GM12878 (cell line): ENCODE measurements around the gene ZBTB18. TPM values are rescaled to one million over a fixed set of nuclear protein-coding genes. Genes with fewer than 3 reads are reported as not detected.
A peak's percentile ranks its signal among the peaks of the same experiment; 100 is the strongest.

Experiments used
- ATF2 ChIP-seq: IDR thresholded peaks from 2 replicates; pipeline ENCODE4 v1.6.1; 2012; ENCODE audit warnings: low read length, inconsistent platforms
- ATF7 ChIP-seq: fragments of 450-650 bp; IDR thresholded peaks from 2 replicates; pipeline ENCODE4 v1.6.1; 2016; ENCODE audit warnings: low read depth, mild to moderate bottlenecking
- BCL3 ChIP-seq: IDR thresholded peaks from 2 replicates; pipeline ENCODE4 v1.6.1; 2011; ENCODE audit warnings: borderline replicate concordance, low read depth, mild to moderate bottlenecking, moderate library complexity, low read length; ENCODE audit not compliant: insufficient read depth, poor library complexity, severe bottlenecking
- CHD2 ChIP-seq: IDR thresholded peaks from 2 replicates; pipeline ENCODE4 v1.6.1; 2011; ENCODE audit warnings: low read depth, low read length, improper control_type of control experiment, borderline replicate concordance
- CHD4 ChIP-seq: fragments of 200-600 bp; sonication (generic); IDR thresholded peaks from 2 replicates; pipeline ENCODE4 v1.6.1; 2016; ENCODE audit warnings: mild to moderate bottlenecking
- CREM ChIP-seq: IDR thresholded peaks from 2 replicates; pipeline ENCODE4 v1.6.1; 2014; ENCODE audit warnings: antibody characterized with exemption, low read depth
- EGR1 ChIP-seq, 2 experiments: IDR thresholded peaks; 1 replicate in 1 of 2; 2 replicates in 1 of 2; pipeline ENCODE4 v1.6.1; 2011 to 2012; ENCODE audit warnings: low read depth in 2 of 2, low read length in 2 of 2, borderline replicate concordance in 1 of 2, mild to moderate bottlenecking in 1 of 2, moderate library complexity in 1 of 2
- ELK1 ChIP-seq: IDR thresholded peaks from 2 replicates; pipeline ENCODE4 v1.6.1; 2012; ENCODE audit warnings: low read depth, low read length, improper control_type of control experiment
- FOS ChIP-seq: IDR thresholded peaks from 3 replicates; pipeline ENCODE4 v1.6.1; 2011; ENCODE audit warnings: borderline replicate concordance; ENCODE audit not compliant: insufficient read length; ENCODE audit errors: extremely low read depth
- HDAC2 ChIP-seq: fragments of 200-600 bp; sonication (generic); IDR thresholded peaks from 2 replicates; pipeline ENCODE4 v1.6.1; 2017
- MEF2A ChIP-seq: IDR thresholded peaks from 2 replicates; pipeline ENCODE4 v1.6.1; 2011; ENCODE audit warnings: low read depth, mild to moderate bottlenecking, low read length, moderate library complexity; ENCODE audit not compliant: insufficient read depth
- MTA3 ChIP-seq: IDR thresholded peaks from 2 replicates; pipeline ENCODE4 v1.6.1; 2012; ENCODE audit warnings: low read length, inconsistent platforms, borderline replicate concordance
- NBN ChIP-seq: fragments of 450-650 bp; IDR thresholded peaks from 2 replicates; pipeline ENCODE4 v1.6.1; 2016
- NR2C1 ChIP-seq: fragments of 450-650 bp; IDR thresholded peaks from 2 replicates; pipeline ENCODE4 v1.6.1; 2017; ENCODE audit warnings: antibody characterized with exemption, mild to moderate bottlenecking, moderate library complexity
- POLR2AphosphoS2 ChIP-seq: IDR thresholded peaks from 2 replicates; pipeline ENCODE4 v1.6.1; 2011; ENCODE audit warnings: low read depth, mild to moderate bottlenecking, low read length, improper control_type of control experiment, moderate library complexity
- RBBP5 ChIP-seq: fragments of 200-600 bp; sonication (generic); conservative IDR thresholded peaks from 2 replicates; pipeline ENCODE4 v1.6.1; 2016
- RFX5 ChIP-seq: IDR thresholded peaks from 2 replicates; pipeline ENCODE4 v1.6.1; 2011; ENCODE audit warnings: low read depth, low read length, improper control_type of control experiment
- RUNX3 ChIP-seq: IDR thresholded peaks from 2 replicates; pipeline ENCODE4 v1.6.1; 2012; ENCODE audit warnings: low read length, inconsistent platforms
- SMAD5 ChIP-seq: IDR thresholded peaks from 2 replicates; pipeline ENCODE4 v1.6.1; 2016; ENCODE audit warnings: antibody characterized with exemption, low read depth
- SP1 ChIP-seq: IDR thresholded peaks from one replicate; pipeline ENCODE4 v1.6.1; 2011; ENCODE audit warnings: low read depth, low read length
- TBL1XR1 ChIP-seq: IDR thresholded peaks from 2 replicates; pipeline ENCODE4 v1.6.1; 2012; ENCODE audit warnings: low read depth, low read length, improper control_type of control experiment
- ZBTB40 ChIP-seq: fragments of 450-650 bp; IDR thresholded peaks from 2 replicates; pipeline ENCODE4 v1.6.1; 2016; ENCODE audit warnings: mild to moderate bottlenecking, moderate library complexity, borderline replicate concordance
- ZNF24 ChIP-seq: fragments of 450-650 bp; IDR thresholded peaks from 2 replicates; pipeline ENCODE4 v1.6.1; 2017; ENCODE audit warnings: antibody characterized with exemption, mild to moderate bottlenecking
- ZNF622 ChIP-seq: fragments of 450-650 bp; IDR thresholded peaks from 2 replicates; pipeline ENCODE4 v1.6.1; 2017; ENCODE audit warnings: mild to moderate bottlenecking, inconsistent platforms
- polyA plus RNA-seq, 11 experiments: library from polyadenylated mRNA; depleted of rRNA in 4 of 11; unstranded in 6 of 11; stranded (reverse) in 5 of 11; fragments of >200 nt; fragmentation: Nextera tagmentation in 4 of 11; fragmentation: Illumina TruSeq in 1 of 11; extraction: Ambion mirVana in 4 of 11; extraction: Trizol in 1 of 11; gene quantifications; 1 replicate in 1 of 11; 2 replicates in 10 of 11; pipeline versions ENCODE4 v1.2.1 to v1.2.3, GENCODE V29; 2011 to 2016; ENCODE audit warnings: inconsistent platforms in 2 of 11, missing spikeins in 2 of 11, low read depth in 1 of 11
- total RNA-seq, 4 experiments: library from RNA; depleted of rRNA in 3 of 4; stranded (reverse); fragments of >200 nt in 3 of 4; fragmentation: Illumina TruSeq in 1 of 4; extraction: Trizol in 1 of 4; gene quantifications; 2 replicates each; pipeline versions ENCODE4 v1.2.1 to v1.2.3, GENCODE V29; 2013 to 2021

ZBTB18 gene
- total and polyA plus RNA-seq, 10 of the 15 experiments (the other 5 are each of a cell fraction or from before 2014, with no cell fraction given), result 0.27 to 8.6 (median 6.1) TPM

GRCh38 chr1:244049162-244050013 is 1.7 kb upstream of the ZBTB18 start (continued):
- TF ChIP-seq RBBP5, result no peak
- TF ChIP-seq HDAC2, result no peak
- TF ChIP-seq CREM, result no peak
- TF ChIP-seq POLR2AphosphoS2, result no peak
- TF ChIP-seq RFX5, result no peak
- no peak for TF ChIP-seq SP1
- TF ChIP-seq NR2C1, result no peak
- TF ChIP-seq EGR1 (IDR thresholded peaks at IDR 0.05; ENCODE audit: borderline replicate concordance in 1 of 2, low read depth in 2 of 2, low read length in 2 of 2), result 0 out of 3 replicates have a peak, but pooled peaks of 1 of the 2 experiments have one; percentile 12
- no peak for TF ChIP-seq FOS
- TF ChIP-seq ATF7, result 0 out of 2 replicates have a peak, but pooled peaks have one; percentile 13
- TF ChIP-seq BCL3, result no peak
- no peak for TF ChIP-seq MEF2A
- TF ChIP-seq ZNF622, result no peak
- no peak; the same call in 1 of the 2 replicates for TF ChIP-seq ATF2
- TF ChIP-seq ZNF24, result no peak
- no peak for TF ChIP-seq MTA3
- TF ChIP-seq ELK1, result no peak
- no peak for TF ChIP-seq SMAD5
- peak; percentile 52; the same call in 1 of the 2 replicates for TF ChIP-seq CHD2
- TF ChIP-seq CHD4, result no peak
- 0 out of 2 replicates have a peak, but pooled peaks have one; percentile 13 for TF ChIP-seq TBL1XR1
- no peak for TF ChIP-seq ZBTB40
- peak; percentile 78 for TF ChIP-seq RUNX3
- TF ChIP-seq NBN, result 0 out of 2 replicates have a peak, but pooled peaks have one; percentile 50
